ENCODE data around the gene XCR1.

Gene XCR1

GRCh38 chr3:45980229-45980813 lies 47.0 kb downstream of the XCR1 start:
- CTCF ChIA-PET = interaction anchor here (0.7 kb wide), 1 partner anchor 86 kb away, joined by 4 read pairs; no protein-coding TSS in a partner anchor
- POLR2A ChIA-PET (ENCODE audit: low non-redundant PET) = no interaction called here
- DNase-seq (ENCODE audit: low spot score) = no peak
- H3K27ac ChIP-seq = no peak overlapping the region
- no peak for TF ChIP-seq CTCF (conservative IDR thresholded peaks at IDR 0.05; ENCODE audit: low read depth)

- TF ChIP-seq CTCF (conservative IDR thresholded peaks at IDR 0.05; ENCODE audit: low read depth) = no peak
- ChIA-PET POLR2A (ENCODE audit: low non-redundant PET) (no interaction called here), CTCF (no interaction called here)
- no peak overlapping the region for H3K27ac ChIP-seq
- no peak for DNase-seq (ENCODE audit: low spot score)
These were observed 47.9 kb downstream of the XCR1 start for GRCh38 chr3:45979378-45979777.

GRCh38 chr3:45978006-45978761 lies 49.1 kb downstream of the XCR1 start:
- no peak for DNase-seq (ENCODE audit: low spot score)
- no peak for TF ChIP-seq CTCF (conservative IDR thresholded peaks at IDR 0.05; ENCODE audit: low read depth)
- ChIA-PET POLR2A (ENCODE audit: low non-redundant PET) (no interaction called here), CTCF (no interaction called here)
- no peak overlapping the region for H3K27ac ChIP-seq

- CTCF ChIA-PET = interaction anchor here (1.0 kb wide), 1 partner anchor 103 kb away, joined by 4 read pairs; no protein-coding TSS in a partner anchor
- POLR2A ChIA-PET (ENCODE audit: low non-redundant PET) = no interaction called here
- no peak overlapping the region for H3K27ac ChIP-seq
- TF ChIP-seq CTCF (conservative IDR thresholded peaks at IDR 0.05; ENCODE audit: low read depth) = no peak
- no peak for DNase-seq (ENCODE audit: low spot score)
These were observed 50.8 kb downstream of the XCR1 start for GRCh38 chr3:45976191-45977091.

- CTCF ChIA-PET = interaction anchor here (1.0 kb wide), 1 partner anchor 103 kb away, joined by 4 read pairs; no protein-coding TSS in a partner anchor
These were observed 51.6 kb downstream of the XCR1 start for GRCh38 chr3:45975686-45976085.

More at GRCh38 chr3:45975686-45976085, 51.6 kb downstream of the XCR1 start:
- no peak overlapping the region for H3K27ac ChIP-seq
- TF ChIP-seq CTCF (conservative IDR thresholded peaks at IDR 0.05; ENCODE audit: low read depth) = no peak
- DNase-seq (ENCODE audit: low spot score) = no peak
- POLR2A ChIA-PET (ENCODE audit: low non-redundant PET) = no interaction called here

All from RWPE1 (cell line).